ENCODE data around the gene TEX35.

GRCh38 chr1:178541829-178542553 lies 29.1 kb downstream of the TEX35 start:
- TF ChIP-seq CTCF (IDR thresholded peaks at IDR 0.05; ENCODE audit: insufficient read depth, low read depth, low read length): no peak
- no peak for TF ChIP-seq EZH2 (IDR thresholded peaks at IDR 0.05; ENCODE audit: insufficient read depth, low read length)
